Adrenal gland (tissue), 5 donors: ENCODE measurements around the gene ACTR1B.

ENCODE experiments used
- POLR2A ChIP-seq, 2 donors: fragments of 450-650 bp; IDR thresholded peaks; one replicate each; pipeline ENCODE4 v1.6.1; 2017; ENCODE audit warnings: antibody characterized with exemption in 2 of 2, mild to moderate bottlenecking in 2 of 2, moderate library complexity in 1 of 2
- TF ChIP-seq, protein P1 (sequence below), 6 experiments: fragments of 450-650 bp in 4 of 6; fragments of 200-600 bp in 2 of 6; sonication (generic) in 1 of 6; IDR thresholded peaks; 1 replicate in 5 of 6; 2 replicates in 1 of 6; pipeline versions ENCODE4 v1.5.1 to v1.8.0; 2016 to 2021; ENCODE audit warnings: antibody characterized with exemption in 6 of 6, mild to moderate bottlenecking in 2 of 6, moderate library complexity in 1 of 6
- donor health status: DM: no; HTN: no; CAD: no.

DNA sequence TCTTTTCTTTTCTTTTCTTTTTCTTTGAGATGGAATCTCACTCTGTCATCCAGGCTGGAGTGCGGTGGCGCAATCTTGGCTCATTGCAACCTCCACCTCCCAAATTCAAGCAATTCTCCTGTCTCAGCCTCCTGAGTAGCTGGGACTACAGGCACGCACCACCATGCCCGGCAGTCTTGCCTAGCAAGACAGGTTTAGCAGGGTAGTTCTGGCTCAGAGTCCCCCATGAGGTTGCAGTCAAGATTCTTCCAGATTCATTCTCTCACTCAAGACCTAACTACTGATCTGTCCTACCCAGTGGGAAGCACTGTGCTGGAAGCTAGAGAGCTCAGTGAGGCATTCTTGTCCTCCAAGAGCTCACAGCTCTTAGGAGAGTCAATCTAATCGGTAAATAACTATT lies 31.9 kb upstream of the ACTR1B start:
- TF ChIP-seq, protein P1, sequence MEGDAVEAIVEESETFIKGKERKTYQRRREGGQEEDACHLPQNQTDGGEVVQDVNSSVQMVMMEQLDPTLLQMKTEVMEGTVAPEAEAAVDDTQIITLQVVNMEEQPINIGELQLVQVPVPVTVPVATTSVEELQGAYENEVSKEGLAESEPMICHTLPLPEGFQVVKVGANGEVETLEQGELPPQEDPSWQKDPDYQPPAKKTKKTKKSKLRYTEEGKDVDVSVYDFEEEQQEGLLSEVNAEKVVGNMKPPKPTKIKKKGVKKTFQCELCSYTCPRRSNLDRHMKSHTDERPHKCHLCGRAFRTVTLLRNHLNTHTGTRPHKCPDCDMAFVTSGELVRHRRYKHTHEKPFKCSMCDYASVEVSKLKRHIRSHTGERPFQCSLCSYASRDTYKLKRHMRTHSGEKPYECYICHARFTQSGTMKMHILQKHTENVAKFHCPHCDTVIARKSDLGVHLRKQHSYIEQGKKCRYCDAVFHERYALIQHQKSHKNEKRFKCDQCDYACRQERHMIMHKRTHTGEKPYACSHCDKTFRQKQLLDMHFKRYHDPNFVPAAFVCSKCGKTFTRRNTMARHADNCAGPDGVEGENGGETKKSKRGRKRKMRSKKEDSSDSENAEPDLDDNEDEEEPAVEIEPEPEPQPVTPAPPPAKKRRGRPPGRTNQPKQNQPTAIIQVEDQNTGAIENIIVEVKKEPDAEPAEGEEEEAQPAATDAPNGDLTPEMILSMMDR (IDR thresholded peaks at IDR 0.05), result no peak
- TF ChIP-seq POLR2A (IDR thresholded peaks at IDR 0.05), result no peak
